GM12892 (cell line): Measurements from ENCODE around the gene TRIM74.
A peak's percentile ranks its signal among the peaks of the same experiment; 100 is the strongest.
"Not testable (repeated sequence)": the region's sequence is repeated elsewhere in the genome, so short reads cannot be mapped to it uniquely, and the experiment has no call there.

Experiments used
- DNase-seq: peaks from one replicate; pipeline ENCODE4 v3.0.0; 2011; ENCODE audit not compliant: insufficient read length
- FAIRE-seq: peaks from 2 replicates; lab custom pipeline; 2011; peaks lifted over from hg19 to GRCh38; lab: Jason Lieb, UNC

TRIM74 gene

GRCh38 chr7:72961346-72961650 is 8.0 kb downstream of the TRIM74 start:
- FAIRE-seq, DNase-seq: not testable (repeated sequence)

- DNase-seq, FAIRE-seq: not testable (repeated sequence)
These were observed 8.5 kb downstream of the TRIM74 start for GRCh38 chr7:72960626-72961345.

GRCh38 chr7:72960029-72960428 is 9.2 kb downstream of the TRIM74 start:
- FAIRE-seq, DNase-seq: not testable (repeated sequence)

GRCh38 chr7:72954563-72955198 is 14.6 kb downstream of the TRIM74 start:
- FAIRE-seq, result peak; percentile 95
- not testable (repeated sequence) for DNase-seq

GRCh38 chr7:72953901-72954562 is 15.2 kb downstream of the TRIM74 start:
- not testable (repeated sequence) for DNase-seq, FAIRE-seq

GRCh38 chr7:72950432-72950831 is 18.8 kb downstream of the TRIM74 start:
- DNase-seq, FAIRE-seq: not testable (repeated sequence)

- DNase-seq, FAIRE-seq: not testable (repeated sequence)
These were observed 19.6 kb downstream of the TRIM74 start for GRCh38 chr7:72949686-72950085.

GRCh38 chr7:72949276-72949675 is 20.0 kb downstream of the TRIM74 start:
- not testable (repeated sequence) for FAIRE-seq, DNase-seq

- not testable (repeated sequence) for FAIRE-seq
These were observed 20.6 kb downstream of the TRIM74 start for GRCh38 chr7:72948714-72949113.

GRCh38 chr7:72946130-72946745 is 23.0 kb downstream of the TRIM74 start:
- not testable (repeated sequence) for DNase-seq, FAIRE-seq

More at GRCh38 chr7:72948714-72949113, 20.6 kb downstream of the TRIM74 start:
- DNase-seq, result not testable (repeated sequence)

GRCh38 chr7:72945597-72945996 is 23.7 kb downstream of the TRIM74 start:
- not testable (repeated sequence) for FAIRE-seq, DNase-seq

GRCh38 chr7:72944937-72945336 is 24.3 kb downstream of the TRIM74 start:
- not testable (repeated sequence) for DNase-seq, FAIRE-seq

GRCh38 chr7:72942956-72943355 is 26.3 kb downstream of the TRIM74 start:
- not testable (repeated sequence) for DNase-seq, FAIRE-seq

GRCh38 chr7:72942022-72942705 is 27.1 kb downstream of the TRIM74 start:
- DNase-seq, FAIRE-seq: not testable (repeated sequence)

- FAIRE-seq, DNase-seq: not testable (repeated sequence)
These were observed 41.0 kb downstream of the TRIM74 start for GRCh38 chr7:72928216-72928615.

- not testable (repeated sequence) for FAIRE-seq, DNase-seq
These were observed 41.5 kb downstream of the TRIM74 start for GRCh38 chr7:72927791-72928190.
